NCI-H2227 (cell line): ENCODE data around the gene MCM5.
A peak's percentile ranks its signal among the peaks of the same experiment; 100 is the strongest.
"Not testable (repeated sequence)": the region's sequence is repeated elsewhere in the genome, so short reads cannot be mapped to it uniquely, and the experiment has no call there.

Source experiments
- DNase-seq: peaks from one replicate; lab custom pipeline; 2025; ENCODE audit not compliant: unreplicated experiment; lab: John Stamatoyannopoulos, UW

The MCM5 gene

GRCh38 chr22:35399678-35400500, at the start of gene MCM5:
Gene MCM5, plus strand, starts transcription at chr22:35400140. Its CDS starts 299 bp downstream, at chr22:35400439.
- DNase-seq, result peak; percentile 97

GRCh38 chr22:35350539-35351503, 49.1 kb upstream of the MCM5 start:
- DNase-seq, result peak; percentile 88

- no peak for DNase-seq
Observed at GRCh38 chr22:35352214-35353111, 47.5 kb upstream of the MCM5 start.

GRCh38 chr22:35353318-35353717, 46.6 kb upstream of the MCM5 start:
- no peak for DNase-seq

- no peak for DNase-seq
Observed at GRCh38 chr22:35354068-35354467, 45.9 kb upstream of the MCM5 start.

GRCh38 chr22:35357883-35358621, 41.9 kb upstream of the MCM5 start:
- no peak for DNase-seq

- no peak for DNase-seq
Observed at GRCh38 chr22:35359380-35360065, 40.4 kb upstream of the MCM5 start.

GRCh38 chr22:35361001-35361558, 38.9 kb upstream of the MCM5 start:
- no peak for DNase-seq

GRCh38 chr22:35363566-35364086, 36.3 kb upstream of the MCM5 start:
- no peak for DNase-seq

- DNase-seq, result not testable (repeated sequence)
Observed at GRCh38 chr22:35364230-35364629, 35.7 kb upstream of the MCM5 start.

GRCh38 chr22:35367331-35367886, 32.5 kb upstream of the MCM5 start:
- DNase-seq, result no peak

GRCh38 chr22:35368386-35368785, 31.6 kb upstream of the MCM5 start:
- DNase-seq, result no peak

- DNase-seq, result no peak
Observed at GRCh38 chr22:35369996-35370395, 29.9 kb upstream of the MCM5 start.

GRCh38 chr22:35373781-35374180, 26.2 kb upstream of the MCM5 start:
- DNase-seq, result no peak

GRCh38 chr22:35375031-35375430, 24.9 kb upstream of the MCM5 start:
- no peak for DNase-seq

GRCh38 chr22:35375526-35375925, 24.4 kb upstream of the MCM5 start:
- DNase-seq, result no peak

GRCh38 chr22:35376728-35377472, 23.0 kb upstream of the MCM5 start:
- DNase-seq, result peak; percentile 88

- DNase-seq, result no peak
Observed at GRCh38 chr22:35377735-35378134, 22.2 kb upstream of the MCM5 start.
